ENCODE results near the gene SGMS1.
"Not testable (repeated sequence)": the region's sequence is repeated elsewhere in the genome, so short reads cannot be mapped to it uniquely, and the experiment has no call there.

Gene SGMS1

GRCh38 chr10:50578949-50579348 is 44.8 kb downstream of the SGMS1 start:
- no peak for DNase-seq

DNA sequence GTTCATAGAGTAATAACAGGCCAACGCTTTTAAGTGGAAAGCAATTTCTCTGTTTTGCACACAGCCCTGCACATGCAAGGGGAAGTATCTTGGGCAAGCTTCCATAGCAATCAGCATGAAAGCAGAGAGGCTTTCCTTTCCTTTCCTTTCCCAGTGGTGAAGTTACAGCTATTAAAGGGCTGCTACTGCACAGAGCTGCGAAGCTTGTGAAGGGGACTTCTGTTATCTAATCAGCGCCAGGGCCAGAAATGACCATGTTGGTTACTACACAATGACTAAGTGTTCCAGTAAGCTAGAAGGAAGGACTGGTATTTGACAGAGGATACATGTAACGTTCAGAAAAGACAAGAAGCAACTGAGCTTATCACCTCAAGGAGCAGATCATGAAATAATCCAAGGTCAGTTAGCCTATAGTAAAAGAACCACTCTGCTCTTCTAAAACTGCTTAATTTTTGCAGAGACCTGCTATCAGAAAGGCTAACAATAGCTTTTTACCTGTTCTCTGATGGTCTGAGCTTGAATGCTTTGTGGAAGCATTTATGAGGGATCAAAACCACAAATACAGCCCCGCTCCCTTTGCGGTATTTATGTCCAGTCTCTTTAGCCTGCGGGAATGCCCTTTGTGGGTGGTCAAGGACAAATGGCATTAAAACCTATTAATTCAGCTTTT is 45.9 kb downstream of the SGMS1 start:
- DNase-seq = no peak

GRCh38 chr10:50577010-50577409 is 46.7 kb downstream of the SGMS1 start:
- no peak for DNase-seq

GRCh38 chr10:50576245-50576815 is 47.4 kb downstream of the SGMS1 start:
- DNase-seq = no peak

- no peak for DNase-seq
These were observed 48.1 kb downstream of the SGMS1 start for GRCh38 chr10:50575477-50576244.

DNA sequence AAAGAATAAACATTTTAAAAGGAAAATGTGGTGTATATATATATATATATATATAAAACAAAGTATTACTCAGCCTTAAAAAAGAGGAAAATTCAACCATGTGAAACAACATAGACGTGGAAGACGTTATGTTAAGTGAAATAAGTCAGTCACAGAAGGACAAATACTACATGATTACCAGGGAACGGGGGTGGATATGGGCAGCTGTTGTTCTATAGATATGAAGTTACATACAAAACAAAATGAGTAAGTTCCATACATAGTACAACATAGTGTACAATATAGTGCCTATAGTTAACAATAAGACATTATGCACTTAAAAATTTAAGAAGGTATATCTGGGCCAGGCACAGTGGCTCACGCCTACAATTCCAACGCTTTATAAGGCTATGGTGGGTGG is 48.8 kb downstream of the SGMS1 start:
- DNase-seq = no peak

GRCh38 chr10:50574305-50574704 is 49.5 kb downstream of the SGMS1 start:
- DNase-seq = no peak

- DNase-seq = no peak
These were observed 51.7 kb downstream of the SGMS1 start for GRCh38 chr10:50572017-50572491.

DNA sequence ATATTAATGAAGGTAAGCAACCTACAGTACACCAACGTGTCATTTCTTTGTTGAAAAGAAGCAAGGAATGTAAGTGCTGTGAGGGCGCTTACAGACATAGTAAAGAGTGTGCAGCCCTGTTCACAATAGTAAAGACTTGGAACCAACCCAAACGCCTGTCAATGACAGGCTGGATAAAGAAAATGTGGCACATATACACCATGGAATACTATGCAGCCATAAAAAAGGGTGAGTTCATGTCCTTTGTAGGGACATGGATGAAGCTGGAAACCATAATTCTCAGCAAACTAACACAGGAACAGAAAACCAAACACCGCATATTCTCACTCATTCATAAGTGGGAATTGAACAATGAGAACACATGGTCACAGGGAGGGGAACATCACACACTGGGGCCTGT is 55.0 kb downstream of the SGMS1 start:
- not testable (repeated sequence) for DNase-seq

- no peak for DNase-seq
These were observed 56.4 kb downstream of the SGMS1 start for GRCh38 chr10:50567384-50567783.

DNA sequence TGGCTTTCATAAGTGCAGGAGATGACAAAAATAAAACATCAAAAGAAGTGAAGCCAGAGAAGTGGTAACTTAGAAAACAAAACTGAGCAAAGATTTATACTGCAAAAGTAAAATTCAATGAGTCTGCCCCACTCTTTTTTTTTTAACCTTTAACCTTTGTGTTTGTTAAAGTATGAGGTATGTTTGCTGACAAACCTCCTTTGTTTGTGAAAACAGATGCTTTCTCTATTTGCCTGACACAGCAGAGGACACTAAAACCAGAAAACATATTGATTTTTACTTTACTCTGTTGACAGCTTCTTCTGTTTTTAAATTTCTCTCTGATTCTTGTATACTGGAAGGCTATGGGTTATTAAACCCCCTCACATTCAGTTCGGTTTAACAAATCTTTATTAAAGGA is 57.6 kb downstream of the SGMS1 start:
- DNase-seq = no peak

GRCh38 chr10:50565301-50566083 is 58.3 kb downstream of the SGMS1 start:
- no peak for DNase-seq

DNA sequence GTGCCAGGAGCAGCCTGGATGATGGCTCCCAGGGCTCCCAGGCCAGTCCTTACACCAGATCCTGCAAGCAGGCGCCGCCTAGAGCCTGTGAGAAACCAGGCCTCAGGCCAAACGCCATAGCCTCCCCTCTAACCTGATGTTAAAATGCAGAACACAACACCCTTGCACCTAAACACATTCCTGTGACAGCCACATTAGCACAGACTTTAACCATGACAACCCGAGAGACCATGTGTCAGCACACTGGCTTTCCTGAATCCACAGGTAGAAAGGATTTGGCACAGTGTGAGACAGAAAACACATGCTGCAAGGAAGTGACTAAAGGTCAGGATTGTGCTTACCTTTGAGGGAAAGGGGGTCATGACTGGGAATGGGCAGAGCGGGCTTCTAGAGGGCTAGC is 59.9 kb downstream of the SGMS1 start:
- no peak for DNase-seq

- DNase-seq = no peak
These were observed 61.9 kb downstream of the SGMS1 start for GRCh38 chr10:50561816-50562215.

- no peak for DNase-seq
These were observed 62.5 kb downstream of the SGMS1 start for GRCh38 chr10:50561266-50561665.

DNA sequence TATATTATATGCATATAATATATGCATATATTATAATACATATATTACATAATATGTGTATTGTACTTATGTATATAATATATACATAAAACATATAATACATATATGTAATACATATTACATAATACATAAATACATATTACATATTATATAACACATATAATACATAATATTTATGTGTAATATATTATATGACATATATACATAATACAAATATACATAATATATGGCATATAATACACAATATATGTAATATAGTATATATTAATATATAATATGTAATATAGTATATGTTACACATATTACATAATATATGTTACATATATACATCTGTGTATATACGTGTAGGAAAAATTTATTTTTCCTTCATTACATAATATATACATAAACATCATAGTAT is 63.4 kb downstream of the SGMS1 start:
- no peak for DNase-seq

DNA sequence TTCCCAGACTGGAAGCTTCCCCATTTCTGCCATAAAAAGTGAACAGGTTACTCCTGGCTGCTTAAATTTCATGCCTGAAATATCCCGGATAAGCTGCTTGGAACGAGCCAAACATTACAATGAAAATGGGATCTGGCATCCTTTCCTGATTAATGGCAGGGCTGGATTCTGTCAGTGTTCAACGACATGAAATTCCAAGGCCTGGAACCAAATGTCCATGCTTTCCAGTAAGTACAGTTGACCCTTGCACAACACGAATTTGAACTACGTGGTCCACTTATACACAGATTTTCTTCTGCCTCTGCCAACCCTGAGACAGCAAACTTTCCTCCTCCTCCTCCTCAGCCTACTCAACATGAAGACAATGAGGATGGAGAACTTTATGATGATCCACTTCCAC is 65.4 kb downstream of the SGMS1 start:
- no peak for DNase-seq

DNA sequence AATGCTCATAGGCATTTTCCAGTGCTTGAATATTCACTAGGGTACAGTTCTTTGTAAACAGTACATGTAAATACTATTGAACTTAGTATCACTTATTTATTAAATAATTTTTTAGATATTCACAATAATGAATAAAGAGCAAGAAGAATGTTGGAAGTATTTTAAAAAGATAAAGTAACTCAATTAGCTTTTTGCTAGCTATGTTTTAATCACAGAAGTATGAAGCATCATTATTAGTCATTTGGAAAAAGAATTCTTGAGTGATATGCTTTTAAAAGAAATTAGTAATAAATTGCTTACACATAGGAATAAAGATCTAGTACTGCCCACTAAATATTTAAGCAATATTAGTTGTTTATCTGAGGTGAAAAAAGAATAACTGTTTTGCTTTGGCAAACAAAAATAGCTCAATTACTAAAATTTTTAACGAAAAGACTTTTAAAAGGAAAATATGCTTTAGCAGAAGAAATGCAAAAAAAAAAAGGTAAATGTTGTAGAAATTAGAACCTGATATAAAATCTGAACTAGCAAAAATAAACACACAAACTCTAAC is 66.5 kb downstream of the SGMS1 start:
- DNase-seq = no peak

DNA sequence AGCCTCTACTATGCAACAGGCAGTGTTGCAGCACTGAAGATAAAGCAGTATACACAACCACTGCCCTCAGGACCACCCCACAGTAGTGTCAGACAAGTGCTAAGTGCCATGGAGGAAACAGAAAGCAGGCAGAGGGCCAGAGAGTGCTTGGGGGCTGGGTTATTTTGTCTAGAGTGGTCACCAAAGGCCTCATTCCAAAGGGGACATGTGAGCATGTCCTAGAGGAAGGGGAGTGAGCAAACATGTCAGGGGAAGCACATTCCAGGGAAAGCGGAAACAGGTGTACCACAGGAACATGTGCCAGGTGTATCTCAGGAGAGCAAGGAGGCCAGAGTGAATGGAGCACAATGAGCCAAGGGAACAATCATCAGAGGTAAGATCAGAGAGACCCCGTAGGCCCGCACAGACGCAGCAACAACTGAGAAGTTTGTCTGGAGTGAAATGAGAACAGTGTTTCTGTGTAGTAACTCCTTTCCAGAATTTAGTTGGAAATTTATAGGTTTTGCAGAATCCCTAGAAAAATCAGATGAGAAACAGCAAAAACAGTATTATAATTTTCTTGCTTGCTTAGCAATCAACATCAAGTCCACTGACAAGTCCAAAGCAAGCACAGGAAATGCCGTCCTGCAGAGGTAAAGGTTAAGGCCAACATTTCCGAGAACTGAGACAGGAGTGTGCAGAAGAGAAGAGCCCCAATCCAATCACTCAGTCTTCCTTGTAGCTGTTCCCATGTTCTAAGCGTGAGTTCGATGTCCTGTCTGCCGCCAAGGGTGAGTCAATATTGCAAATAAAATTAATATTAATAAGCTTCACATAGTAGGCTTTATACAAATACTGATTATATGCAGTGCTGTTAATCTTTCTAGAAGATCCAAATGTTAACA is 67.3 kb downstream of the SGMS1 start:
- DNase-seq = no peak

DNA sequence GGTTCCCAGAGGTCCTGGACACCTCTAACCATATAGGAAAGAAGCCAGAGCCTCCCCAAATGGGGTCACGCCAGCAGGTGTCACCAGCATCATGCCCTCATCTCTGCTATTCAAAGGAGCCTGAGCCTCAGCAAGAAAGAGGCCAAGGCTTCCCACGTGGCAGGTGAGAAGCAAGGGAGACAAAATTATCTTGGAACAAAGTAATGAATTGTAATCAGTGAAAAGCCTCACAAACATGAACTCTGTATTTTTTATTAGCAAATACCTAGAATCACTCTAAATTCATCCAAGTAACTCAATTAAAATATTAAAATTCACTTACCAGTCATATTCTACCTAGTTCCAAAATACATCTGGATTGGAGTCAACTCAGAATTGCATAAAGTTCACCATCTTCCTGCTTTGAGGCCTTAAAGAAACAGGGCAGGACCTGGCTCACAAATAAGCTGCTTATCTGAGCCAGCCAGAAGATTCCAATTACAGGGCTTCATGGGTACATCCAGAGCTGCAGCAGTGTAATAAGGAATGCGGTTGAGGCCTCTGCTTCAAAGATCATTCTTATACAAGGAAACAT is 68.7 kb downstream of the SGMS1 start:
- DNase-seq = no peak

DNA sequence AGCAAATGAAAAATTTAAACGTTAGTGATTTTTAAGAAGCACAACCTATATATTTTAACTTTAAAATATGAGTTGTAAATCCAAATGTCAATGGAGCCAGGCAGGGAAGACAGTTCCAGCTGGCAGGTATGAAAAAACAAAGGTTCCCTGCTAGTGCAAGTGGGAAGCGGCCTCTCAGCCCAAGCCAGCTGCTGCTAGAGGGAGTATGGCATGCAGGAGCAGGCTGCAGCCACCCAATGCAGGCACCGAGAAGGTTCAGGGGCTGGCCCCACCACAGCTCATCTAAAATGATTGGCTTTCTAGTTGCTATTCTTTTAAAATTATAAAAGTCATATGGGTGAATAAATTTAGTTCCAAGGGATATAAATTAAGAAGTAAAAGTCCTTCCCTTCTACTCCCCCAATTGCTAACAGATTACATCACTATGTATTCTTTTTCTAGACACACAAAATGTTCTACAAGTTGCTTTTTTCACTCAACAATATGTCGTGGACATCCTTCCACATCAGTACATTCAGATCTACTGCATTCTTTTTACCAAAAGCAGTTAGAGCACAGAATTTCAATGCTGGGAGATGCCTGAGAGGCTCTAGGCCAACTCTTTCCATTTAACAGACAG is 69.3 kb downstream of the SGMS1 start:
- DNase-seq = no peak
